Neuronal stem cell (in vitro differentiated cells): Measurements from ENCODE around the gene CYCS.

Experiments used
- DNase-seq: peaks from one replicate; pipeline ENCODE4 v3.0.0-alpha.2; 2013; ENCODE audit warnings: low spot score
- H2AFZ ChIP-seq: one replicate; pipeline ENCODE4 v1.6.1; 2013; ENCODE audit warnings: mild to moderate bottlenecking, low read length, inconsistent platforms
- H2AK5ac ChIP-seq: 2 replicates; pipeline ENCODE4 v1.6.1; 2013; ENCODE audit warnings: low read depth, mild to moderate bottlenecking, inconsistent platforms, low read length, moderate library complexity, mixed read lengths
- H2BK120ac ChIP-seq: 2 replicates; pipeline ENCODE4 v1.6.1; 2013; ENCODE audit warnings: low read depth, mild to moderate bottlenecking, inconsistent platforms, low read length, moderate library complexity, mixed read lengths
- H2BK12ac ChIP-seq: one replicate; pipeline ENCODE4 v1.6.1; 2013; ENCODE audit warnings: low read length, inconsistent platforms
- H2BK15ac ChIP-seq: 2 replicates; pipeline ENCODE4 v1.6.1; 2013; ENCODE audit warnings: mild to moderate bottlenecking, low read length, inconsistent platforms, mixed read lengths
- H2BK5ac ChIP-seq: one replicate; pipeline ENCODE4 v1.6.1; 2013; ENCODE audit warnings: inconsistent platforms, mild to moderate bottlenecking, low read length, moderate library complexity
- H3K14ac ChIP-seq: one replicate; pipeline ENCODE4 v1.6.1; 2013; ENCODE audit warnings: low read length, inconsistent platforms
- H3K18ac ChIP-seq: 2 replicates; pipeline ENCODE4 v1.6.1; 2013; ENCODE audit warnings: low read length, inconsistent platforms
- H3K23ac ChIP-seq: 2 replicates; pipeline ENCODE4 v1.6.1; 2013; ENCODE audit warnings: low read depth, mild to moderate bottlenecking, mixed read lengths, low read length, inconsistent platforms; ENCODE audit not compliant: poor library complexity
- H3K27ac ChIP-seq: replicated peaks from 3 replicates; pipeline ENCODE4 v1.5.1; 2013; ENCODE audit warnings: low read length, inconsistent platforms
- H3K27me3 ChIP-seq, 3 experiments: 2 replicates each; pipeline ENCODE4 v1.6.1; 2013; ENCODE audit warnings: low read length in 3 of 3, mild to moderate bottlenecking in 2 of 3, inconsistent platforms in 1 of 3, low read depth in 1 of 3, mixed read lengths in 1 of 3, moderate library complexity in 1 of 3; ENCODE audit not compliant: control insufficient read depth in 3 of 3, insufficient read depth in 3 of 3
- H3K36me3 ChIP-seq, 2 donors: replicated peaks in 1 of 2; 2 replicates each; pipeline ENCODE4 v1.6.1; 2013; ENCODE audit warnings: low read length in 2 of 2; ENCODE audit not compliant: control insufficient read depth in 2 of 2, insufficient read depth in 2 of 2
- H3K4ac ChIP-seq: 2 replicates; pipeline ENCODE4 v1.6.1; 2013; ENCODE audit warnings: inconsistent platforms, mild to moderate bottlenecking, low read length, moderate library complexity
- H3K4me1 ChIP-seq, 2 donors: 1 replicate in 1 of 2; 2 replicates in 1 of 2; pipeline ENCODE4 v1.6.1; 2013; ENCODE audit warnings: low read length in 2 of 2, low read depth in 1 of 2; ENCODE audit not compliant: control insufficient read depth in 2 of 2, insufficient read depth in 1 of 2
- H3K4me2 ChIP-seq: one replicate; pipeline ENCODE4 v1.6.1; 2013; ENCODE audit warnings: mild to moderate bottlenecking, low read length, inconsistent platforms; ENCODE audit not compliant: insufficient read depth, poor library complexity, severe bottlenecking
- H3K4me3 ChIP-seq, 2 donors: 2 replicates each; pipeline ENCODE4 v1.5.1; 2013; ENCODE audit warnings: low read length in 2 of 2, mild to moderate bottlenecking in 2 of 2, inconsistent platforms in 1 of 2, moderate library complexity in 1 of 2
- H3K79me1 ChIP-seq: one replicate; pipeline ENCODE4 v1.6.1; 2013; ENCODE audit warnings: low read depth, mild to moderate bottlenecking, inconsistent platforms, low read length, moderate library complexity
- H3K9ac ChIP-seq: one replicate; pipeline ENCODE4 v1.6.1; 2013; ENCODE audit warnings: mild to moderate bottlenecking, low read depth, low read length, inconsistent platforms; ENCODE audit not compliant: poor library complexity
- H3K9me3 ChIP-seq, 2 donors: replicated peaks in 1 of 2; 2 replicates each; pipeline versions ENCODE3 to v1.6.1; 2013; ENCODE audit warnings: low read length in 2 of 2, mild to moderate bottlenecking in 2 of 2, inconsistent platforms in 1 of 2, low read depth in 1 of 2, mixed read lengths in 1 of 2, moderate library complexity in 1 of 2; ENCODE audit not compliant: control insufficient read depth in 2 of 2, insufficient read depth in 1 of 2
- H4K8ac ChIP-seq: one replicate; pipeline ENCODE4 v1.6.1; 2013; ENCODE audit warnings: low read depth, mild to moderate bottlenecking, inconsistent platforms, low read length, moderate library complexity
- H4K91ac ChIP-seq: one replicate; pipeline ENCODE4 v1.6.1; 2013; ENCODE audit warnings: low read length, low read depth, mild to moderate bottlenecking, inconsistent platforms; ENCODE audit not compliant: poor library complexity
- WGBS, 2 donors: extraction: QIAGEN DNeasy Blood & Tissue Kit; methylation state at CpG; one replicate each; pipeline ENCODE4 v1.1.7; 2013; ENCODE audit warnings: missing lambda C conversion rate in 2 of 2, mixed read lengths in 1 of 2; ENCODE audit not compliant: insufficient read length in 2 of 2, insufficient replicate concordance in 1 of 2; ENCODE audit errors: extremely low coverage in 2 of 2; 5-methylcytosine and 5-hydroxymethylcytosine counted together

The CYCS gene

DNA sequence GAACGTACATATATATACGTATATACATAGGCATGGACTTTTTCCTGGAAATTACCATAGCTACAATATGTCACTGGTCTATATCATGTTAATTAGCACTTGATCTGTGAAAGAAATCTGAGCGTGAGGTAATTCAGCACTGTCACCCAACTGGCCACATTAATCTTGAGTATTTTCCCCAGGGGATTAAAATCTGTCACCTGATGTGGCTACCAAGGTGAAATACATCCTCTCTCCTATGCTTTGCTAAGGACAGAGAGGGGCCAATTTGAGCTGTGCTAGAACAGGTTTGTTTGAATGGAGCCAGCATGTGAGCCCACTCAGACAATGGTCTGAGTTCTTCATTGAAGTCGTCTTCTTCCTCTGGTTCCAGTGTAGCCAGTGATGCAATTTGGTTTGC is 33.3 kb downstream of the CYCS start:
- Histone ChIP-seq H3K27ac (no peak overlapping the region), H3K4me2 (no peak overlapping the region), H4K8ac (no peak overlapping the region), H3K36me3 (no peaks in the 10 kb centered on the region), H2BK5ac (no peak overlapping the region), H3K79me1 (no peaks in the 10 kb centered on the region), H3K4me1 (peaks cover 3 to 9% of the 10 kb centered on the region in 2 donors), H2AK5ac (no peak overlapping the region), H2AFZ (peak overlapping the region; percentile 46), H3K9ac (no peak overlapping the region), H3K9me3 (no peaks in the 10 kb centered on the region), H3K14ac (no peak overlapping the region), H3K27me3 (no peaks in the 10 kb centered on the region), H2BK12ac (no peak overlapping the region), H2BK15ac (no peak overlapping the region), H3K4ac (no peak overlapping the region), H2BK120ac (no peak overlapping the region), H3K23ac (no peak overlapping the region), H4K91ac (no peak overlapping the region), H3K18ac (no peak overlapping the region), H3K4me3 (no peak overlapping the region)
- DNase-seq: no peak
- WGBS, 2 donors: no CpG with 5 or more reads among the region's 4 CpGs

DNA sequence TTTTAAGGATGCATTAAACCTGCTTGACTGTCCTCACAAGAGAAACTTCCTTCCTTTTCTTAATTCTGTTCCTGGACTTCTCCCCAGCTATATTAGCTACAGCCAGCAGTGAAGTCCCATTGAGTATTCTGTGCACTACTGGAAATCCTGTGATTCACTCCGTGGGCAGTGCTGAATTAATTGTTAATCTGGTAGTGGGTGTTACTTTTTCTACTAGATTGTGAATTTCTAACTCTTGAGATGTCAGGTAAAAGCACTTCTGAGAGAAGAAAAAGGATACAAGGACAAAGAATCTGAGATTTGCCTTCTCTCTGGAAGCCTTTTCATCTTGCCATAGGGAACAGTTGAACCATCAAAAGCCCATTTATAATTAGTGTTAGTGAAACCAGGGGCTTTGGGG is 33.9 kb downstream of the CYCS start:
- Histone ChIP-seq H2BK5ac (no peak overlapping the region), H3K18ac (no peak overlapping the region), H4K8ac (no peak overlapping the region), H3K14ac (no peak overlapping the region), H3K9ac (no peak overlapping the region), H4K91ac (no peak overlapping the region), H3K4ac (no peak overlapping the region), H2BK120ac (no peak overlapping the region), H3K4me1 (peaks cover 3 to 9% of the 10 kb centered on the region in 2 donors), H3K27ac (no peak overlapping the region), H3K4me3 (no peak overlapping the region), H3K9me3 (no peaks in the 10 kb centered on the region), H2AFZ (peak overlapping the region; percentile 6), H2BK15ac (no peak overlapping the region), H2BK12ac (no peak overlapping the region), H3K36me3 (no peaks in the 10 kb centered on the region), H3K23ac (no peak overlapping the region), H3K79me1 (no peaks in the 10 kb centered on the region), H2AK5ac (no peak overlapping the region), H3K4me2 (no peak overlapping the region), H3K27me3 (no peaks in the 10 kb centered on the region)
- DNase-seq: no peak
- no CpG with 5 or more reads among the region's 1 CpG for WGBS, 2 donors

GRCh38 chr7:25090374-25090773 is 34.7 kb downstream of the CYCS start:
- H2AFZ ChIP-seq: no peak overlapping the region
- H3K4me3 ChIP-seq: no peak overlapping the region
- no peak overlapping the region for H3K14ac ChIP-seq
- H3K27ac ChIP-seq: no peak overlapping the region
- H4K91ac ChIP-seq: no peak overlapping the region
- no peak overlapping the region for H3K23ac ChIP-seq
- no peak overlapping the region for H2BK5ac ChIP-seq
- no peak overlapping the region for H2BK120ac ChIP-seq
- no peak overlapping the region for H3K9ac ChIP-seq
- H3K4ac ChIP-seq: no peak overlapping the region
- no peaks in the 10 kb centered on the region for H3K27me3 ChIP-seq
- H3K4me2 ChIP-seq: no peak overlapping the region
- H3K36me3 ChIP-seq: no peaks in the 10 kb centered on the region
- no peaks in the 10 kb centered on the region for H3K79me1 ChIP-seq
- DNase-seq: no peak
- no peak overlapping the region for H3K18ac ChIP-seq
- H3K4me1 ChIP-seq: peaks cover 3 to 9% of the 10 kb centered on the region in 2 donors
- no peak overlapping the region for H2AK5ac ChIP-seq
- no CpG with 5 or more reads among the region's 4 CpGs for WGBS, 2 donors
- H2BK15ac ChIP-seq: no peak overlapping the region
- no peak overlapping the region for H4K8ac ChIP-seq
- no peaks in the 10 kb centered on the region for H3K9me3 ChIP-seq
- H2BK12ac ChIP-seq: no peak overlapping the region

DNA sequence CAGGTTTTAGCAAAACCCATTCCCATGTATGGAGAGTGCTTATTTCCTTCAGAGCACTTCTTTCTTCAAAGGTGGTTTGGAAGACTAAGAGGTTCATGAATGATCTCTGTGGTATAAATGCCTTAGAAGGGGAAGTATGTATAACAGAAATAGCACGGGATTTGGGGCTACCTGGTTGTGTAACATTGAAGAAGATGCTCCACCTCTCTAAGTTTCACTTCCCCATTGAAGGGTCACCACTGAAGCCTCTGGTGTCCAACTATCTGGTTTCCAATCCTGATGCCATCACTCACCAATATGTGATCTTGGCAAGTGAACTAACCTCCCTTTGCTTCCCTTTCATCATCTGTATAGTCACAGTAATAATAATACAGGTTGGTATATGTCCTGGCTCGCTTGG is 37.2 kb downstream of the CYCS start:
- no peak overlapping the region for H2BK15ac ChIP-seq
- no peak overlapping the region for H2AFZ ChIP-seq
- no peak overlapping the region for H3K4ac ChIP-seq
- no CpG with 5 or more reads among the region's 2 CpGs for WGBS, 2 donors
- no peak overlapping the region for H3K4me2 ChIP-seq
- H4K91ac ChIP-seq: no peak overlapping the region
- H2BK120ac ChIP-seq: no peak overlapping the region
- peaks cover 3 to 6% of the 10 kb centered on the region in 2 donors for H3K4me1 ChIP-seq
- peaks cover 0 to 2% of the 10 kb centered on the region in 2 donors for H3K9me3 ChIP-seq
- H2BK5ac ChIP-seq: no peak overlapping the region
- no peaks in the 10 kb centered on the region for H3K27me3 ChIP-seq
- H3K23ac ChIP-seq: no peak overlapping the region
- H3K4me3 ChIP-seq: no peak overlapping the region
- no peaks in the 10 kb centered on the region for H3K79me1 ChIP-seq
- H3K36me3 ChIP-seq: no peaks in the 10 kb centered on the region
- H3K9ac ChIP-seq: no peak overlapping the region
- H2BK12ac ChIP-seq: no peak overlapping the region
- H3K18ac ChIP-seq: no peak overlapping the region
- no peak overlapping the region for H2AK5ac ChIP-seq
- no peak overlapping the region for H4K8ac ChIP-seq
- H3K14ac ChIP-seq: no peak overlapping the region
- no peak overlapping the region for H3K27ac ChIP-seq
- no peak for DNase-seq
